H1 (cell line): ENCODE data around the gene PFKFB3. TPM values are rescaled to one million over a fixed set of nuclear protein-coding genes. Genes with fewer than 3 reads are reported as not detected.

ENCODE experiments used
- CTCF ChIA-PET: fragments of 300-600 bp; sonication (Branson Sonifier 250); formaldehyde crosslinking; loops from one replicate; lab custom pipeline; 2021; ENCODE audit not compliant: partially characterized antibody; lab: Charles Lee
- POLR2A ChIA-PET: fragments of 300-600 bp; sonication (Branson Sonifier 250); formaldehyde crosslinking; loops from one replicate; lab custom pipeline; 2021; ENCODE audit warnings: inconsistent platforms; ENCODE audit not compliant: partially characterized antibody; lab: Charles Lee
- DNase-seq, 2 experiments: peaks; one replicate each; pipeline versions ENCODE4 v3.0.0 to v3.0.0-alpha.2; 2010 to 2022; ENCODE audit warnings: low spot score in 2 of 2, low read depth in 1 of 2, mixed read lengths in 1 of 2
- FAIRE-seq: peaks from 2 replicates; lab custom pipeline; 2011; peaks lifted over from hg19 to GRCh38; lab: Jason Lieb, UNC
- H2AFZ ChIP-seq: 2 replicates; pipeline ENCODE4 v1.8.1; 2012; ENCODE audit warnings: low read length, inconsistent platforms
- H2AK5ac ChIP-seq: 2 replicates; pipeline ENCODE4 v1.6.1; 2013; ENCODE audit warnings: low read depth, low read length
- H2BK120ac ChIP-seq: replicated peaks from 2 replicates; pipeline ENCODE3; 2013; ENCODE audit warnings: low read depth, low read length, inconsistent platforms
- H2BK12ac ChIP-seq: 2 replicates; pipeline ENCODE4 v1.6.1; 2013; ENCODE audit warnings: low read depth, low read length
- H2BK15ac ChIP-seq: 2 replicates; pipeline ENCODE4 v1.6.1; 2013; ENCODE audit warnings: low read length
- H2BK20ac ChIP-seq: 2 replicates; pipeline ENCODE4 v1.6.1; 2013; ENCODE audit warnings: low read length
- H2BK5ac ChIP-seq: 2 replicates; pipeline ENCODE4 v1.6.1; 2013; ENCODE audit warnings: low read depth, low read length
- H3K14ac ChIP-seq: 2 replicates; pipeline ENCODE4 v1.6.1; 2013; ENCODE audit warnings: inconsistent platforms; ENCODE audit not compliant: insufficient read length
- H3K18ac ChIP-seq: 2 replicates; pipeline ENCODE4 v1.6.1; 2013; ENCODE audit warnings: low read length; ENCODE audit errors: extremely low read depth
- H3K23ac ChIP-seq: 2 replicates; pipeline ENCODE4 v1.6.1; 2013; ENCODE audit warnings: inconsistent platforms; ENCODE audit not compliant: insufficient read length
- H3K23me2 ChIP-seq: 2 replicates; pipeline ENCODE4 v1.6.1; 2013; ENCODE audit warnings: low read depth, low read length
- H3K27ac ChIP-seq: 2 replicates; pipeline ENCODE4 v1.6.1; 2011; ENCODE audit warnings: low read depth, low read length, inconsistent platforms
- H3K27me3 ChIP-seq, 4 experiments: replicated peaks in 1 of 4; 1 replicate in 1 of 4; 2 replicates in 3 of 4; pipeline versions ENCODE4 v1.6.1 to v1.8.1; 2011 to 2013; ENCODE audit warnings: low read length in 3 of 4, mild to moderate bottlenecking in 3 of 4, inconsistent platforms in 2 of 4, mixed read lengths in 2 of 4, moderate library complexity in 1 of 4; ENCODE audit not compliant: control insufficient read depth in 3 of 4, insufficient read depth in 3 of 4; ENCODE audit errors: extremely low read depth in 1 of 4
- H3K36me3 ChIP-seq, 4 experiments: 2 replicates each; pipeline versions ENCODE4 v1.6.1 to v1.8.1; 2011 to 2013; ENCODE audit warnings: mild to moderate bottlenecking in 4 of 4, low read length in 3 of 4, moderate library complexity in 2 of 4, control low read depth in 1 of 4, inconsistent platforms in 1 of 4; ENCODE audit not compliant: insufficient read depth in 4 of 4, control insufficient read depth in 2 of 4
- H3K4ac ChIP-seq: replicated peaks from 2 replicates; pipeline ENCODE3; 2013; ENCODE audit warnings: low read length, low read depth, mixed read lengths, inconsistent platforms; ENCODE audit not compliant: insufficient read length
- H3K4me1 ChIP-seq, 4 experiments: replicated peaks in 1 of 4; 1 replicate in 1 of 4; 2 replicates in 3 of 4; pipeline versions ENCODE4 v1.6.1 to v1.8.1; 2011 to 2013; ENCODE audit warnings: low read length in 3 of 4, inconsistent platforms in 2 of 4, mixed read lengths in 1 of 4; ENCODE audit not compliant: insufficient read depth in 4 of 4, control insufficient read depth in 3 of 4
- H3K4me2 ChIP-seq, 2 experiments: 2 replicates each; pipeline versions ENCODE4 v1.6.1 to v1.8.1; 2011 to 2013; ENCODE audit warnings: low read depth in 2 of 2, low read length in 2 of 2, control low read depth in 1 of 2, inconsistent platforms in 1 of 2, mild to moderate bottlenecking in 1 of 2; ENCODE audit not compliant: insufficient read depth in 1 of 2
- H3K4me3 ChIP-seq, 4 experiments: fragments of 200-600, 300-600 bp in 1 of 4; sonication (generic), shearing (Covaris generic), sonication (Bioruptor Twin) in 1 of 4; 2 replicates each; pipeline versions ENCODE4 v1.5.1 to v1.8.1; 2011 to 2016; ENCODE audit warnings: low read length in 4 of 4, low read depth in 3 of 4, control low read depth in 2 of 4, inconsistent platforms in 2 of 4, mild to moderate bottlenecking in 2 of 4, mixed read lengths in 1 of 4, moderate library complexity in 1 of 4; ENCODE audit not compliant: insufficient read depth in 2 of 4; ENCODE audit errors: extremely low read depth in 1 of 4
- H3K56ac ChIP-seq: replicated peaks from 2 replicates; pipeline ENCODE3; 2013; ENCODE audit warnings: low read depth, mild to moderate bottlenecking, mixed read lengths, low read length, inconsistent platforms; ENCODE audit not compliant: insufficient read length
- H3K79me1 ChIP-seq: 2 replicates; pipeline ENCODE4 v1.6.1; 2013; ENCODE audit warnings: low read depth, low read length, control low read depth
- H3K79me2 ChIP-seq, 2 experiments: 2 replicates each; pipeline versions ENCODE4 v1.6.1 to v1.8.1; 2012 to 2013; ENCODE audit warnings: low read length in 2 of 2, mild to moderate bottlenecking in 2 of 2, inconsistent platforms in 1 of 2; ENCODE audit not compliant: insufficient read depth in 2 of 2, control insufficient read depth in 1 of 2
- H3K9ac ChIP-seq, 4 experiments: replicated peaks in 1 of 4; 1 replicate in 1 of 4; 2 replicates in 3 of 4; pipeline versions ENCODE4 v1.6.1 to v1.8.1; 2011 to 2013; ENCODE audit warnings: low read depth in 3 of 4, low read length in 3 of 4, control low read depth in 2 of 4, mild to moderate bottlenecking in 2 of 4, moderate library complexity in 2 of 4, inconsistent platforms in 1 of 4; ENCODE audit errors: extremely low read depth in 1 of 4
- H3K9me3 ChIP-seq, 2 experiments: 2 replicates each; pipeline versions ENCODE4 v1.6.1 to v1.8.1; 2012 to 2013; ENCODE audit warnings: mild to moderate bottlenecking in 2 of 2, moderate library complexity in 2 of 2, control low read depth in 1 of 2, inconsistent platforms in 1 of 2, low read depth in 1 of 2, low read length in 1 of 2, mixed read lengths in 1 of 2; ENCODE audit not compliant: insufficient read depth in 2 of 2
- H4K20me1 ChIP-seq, 2 experiments: replicated peaks in 1 of 2; 2 replicates each; pipeline versions ENCODE3 to v1.8.1; 2011 to 2013; ENCODE audit warnings: inconsistent platforms in 2 of 2, low read length in 2 of 2, mild to moderate bottlenecking in 1 of 2; ENCODE audit not compliant: insufficient read depth in 2 of 2, control insufficient read depth in 1 of 2
- H4K5ac ChIP-seq: 2 replicates; pipeline ENCODE4 v1.6.1; 2013; ENCODE audit warnings: low read length, low read depth, mixed read lengths, inconsistent platforms; ENCODE audit not compliant: insufficient read length
- H4K8ac ChIP-seq: 2 replicates; pipeline ENCODE4 v1.8.0; 2013; ENCODE audit warnings: mild to moderate bottlenecking, moderate library complexity, low read length, inconsistent platforms; ENCODE audit not compliant: insufficient read depth; ENCODE audit errors: extremely low read depth
- H4K91ac ChIP-seq: replicated peaks from 2 replicates; pipeline ENCODE3; 2013; ENCODE audit warnings: low read length, mixed read lengths, inconsistent platforms; ENCODE audit not compliant: insufficient read length
- CBX8 ChIP-seq: fragments of 300-800, 300-1000 bp; sonication (generic); IDR thresholded peaks from 2 replicates; pipeline ENCODE4 v1.7.1; 2016; ENCODE audit warnings: low read depth, low read length, borderline replicate concordance
- CHD1 ChIP-seq: IDR thresholded peaks from 2 replicates; pipeline ENCODE4 v1.6.1; 2012; ENCODE audit warnings: low read depth, low read length, improper control_type of control experiment
- EGR1 ChIP-seq: IDR thresholded peaks from 2 replicates; pipeline ENCODE4 v1.6.1; 2011; ENCODE audit warnings: low read depth, low read length, borderline replicate concordance
- FOSL1 ChIP-seq: IDR thresholded peaks from 2 replicates; pipeline ENCODE4 v1.6.1; 2011; ENCODE audit warnings: mild to moderate bottlenecking, low read depth, low read length, moderate library complexity; ENCODE audit not compliant: insufficient read depth
- GTF2F1 ChIP-seq: IDR thresholded peaks from 2 replicates; pipeline ENCODE4 v1.6.1; 2012; ENCODE audit warnings: low read depth, low read length, improper control_type of control experiment, borderline replicate concordance
- POU5F1 ChIP-seq: IDR thresholded peaks from 2 replicates; pipeline ENCODE4 v1.6.1; 2011; ENCODE audit warnings: low read depth, mild to moderate bottlenecking, low read length, moderate library complexity
- SUZ12 ChIP-seq: fragments of 200-600 bp; sonication (generic); IDR thresholded peaks from 2 replicates; pipeline ENCODE4 v1.6.1; 2012; ENCODE audit warnings: mild to moderate bottlenecking, inconsistent platforms, low read length, moderate library complexity, mixed read lengths
- ZNF274 ChIP-seq: IDR thresholded peaks from 2 replicates; pipeline ENCODE4 v1.7.0; 2012; ENCODE audit warnings: low read length, borderline replicate concordance; ENCODE audit errors: extremely low read depth
- WGBS, 2 experiments: shearing (Covaris generic) in 1 of 2; methylation state at CpG; one replicate each; pipeline versions ENCODE4 v1.1.6 to v1.1.7; 2013 to 2015; ENCODE audit warnings: low lambda C conversion rate in 2 of 2, mixed read lengths in 2 of 2, inconsistent platforms in 1 of 2, low coverage in 1 of 2, missing lambda C conversion rate in 1 of 2; ENCODE audit not compliant: insufficient replicate concordance in 2 of 2, insufficient coverage in 1 of 2, insufficient read length in 1 of 2; ENCODE audit errors: extremely low coverage in 1 of 2, missing lambda C conversion rate in 1 of 2; 5-methylcytosine and 5-hydroxymethylcytosine counted together
- long read RNA-seq, 2 experiments: library from RNA in 1 of 2; library from capped mRNA in 1 of 2; stranded (forward); transcript quantifications; one replicate each; pipeline ENCODE4 v2.0.0, GENCODE V29; 2021; ENCODE audit warnings: inconsistent platforms in 1 of 2
- polyA minus RNA-seq, 3 experiments: library from RNA; depleted of rRNA, polyadenylated mRNA; stranded (reverse); fragments of >200 nt; gene quantifications; 1 replicate in 2 of 3; 2 replicates in 1 of 3; pipeline ENCODE4 v1.2.3, GENCODE V29; 2011
- polyA plus RNA-seq, 7 experiments: library from polyadenylated mRNA; depleted of rRNA in 3 of 7; stranded (reverse) in 5 of 7; unstranded in 2 of 7; fragments of >200 nt in 5 of 7; fragments of 200-250 nt in 2 of 7; gene quantifications; 1 replicate in 5 of 7; 2 replicates in 1 of 7; 4 replicates in 1 of 7; pipeline versions ENCODE4 v1.2.1 to v1.2.3, GENCODE V29; 2011 to 2013; ENCODE audit warnings: missing spikeins in 2 of 7, mixed read lengths in 2 of 7
- total RNA-seq: library from RNA; stranded (reverse); fragmentation: NEBNext Ultra II Directional; extraction: Animal tissue kit (Norgen Biotek cat#: 25700); gene quantifications from 2 replicates; pipeline ENCODE4 v1.2.1, GENCODE V29; 2021

PFKFB3 gene
- total RNA-seq (27.3 and 32.0 TPM in 2 replicates), polyA plus RNA-seq (2011; rRNA removed) (15.6 and 27.5 TPM in 2 replicates), polyA minus RNA-seq (2011; rRNA and poly(A)+ RNA removed) (28.8 and 34.1 TPM in 2 replicates)
- 16.8 TPM for polyA plus RNA-seq (2011; cell fraction: cytosol; rRNA removed)
- 47.6 TPM for polyA plus RNA-seq (2011; cell fraction: nucleus; rRNA removed)
- 18.4 to 25.7 TPM (median 22.3 TPM) in 4 replicates for polyA plus RNA-seq (2012, experiment 1 of 2)
- polyA plus RNA-seq (2012, experiment 2 of 2): 11.8 TPM
- 11.7 TPM for polyA plus RNA-seq (2013, experiment 1 of 2)
- polyA plus RNA-seq (2013, experiment 2 of 2): 11.3 TPM
- polyA minus RNA-seq (2011; cell fraction: cytosol; rRNA and poly(A)+ RNA removed): 15.3 TPM
- polyA minus RNA-seq (2011; cell fraction: nucleus; rRNA and poly(A)+ RNA removed): 55.3 TPM
- long read RNA-seq, experiment 1, partial matches to known transcripts: 3 of 14 reads
- long read RNA-seq, experiment 1, other reads (novel, unspliced or antisense): 11 of 14 reads
- long read RNA-seq, experiment 2, partial matches to known transcripts: 0 of 5 reads
- long read RNA-seq, experiment 2, other reads (novel, unspliced or antisense): 5 of 5 reads

GRCh38 chr10:6202684-6203330, at the start of gene PFKFB3:
PFKFB3 (plus strand) TSS chr10:6202932; CDS start chr10:6203261, 329 bp downstream.
- H4K20me1 ChIP-seq: peaks cover 12 to 25% of the 10 kb centered on the region in 2 experiments
- H3K4me2 ChIP-seq: peak within 1 kb of the TSS; percentile 81 to 100
- POLR2A ChIA-PET: interaction anchor here (0.6 to 3.9 kb wide), 56 partner anchors 9 to 384 kb away, joined by 3 to 66 read pairs (median 6); partner anchors contain the start of genes IL15RA and RBM17
- peak; percentile 95 for TF ChIP-seq GTF2F1
- TF ChIP-seq ZNF274: no peak
- TF ChIP-seq EGR1: no peak; the same call in 1 of the 2 replicates
- no peak for TF ChIP-seq CBX8
- no peak for TF ChIP-seq SUZ12
- TF ChIP-seq CHD1: no peak
- no peak for TF ChIP-seq POU5F1
- TF ChIP-seq FOSL1: no peak

More at GRCh38 chr10:6202684-6203330, at the start of gene PFKFB3:
- no peak within 1 kb of the TSS for H2BK20ac ChIP-seq
- peak within 1 kb of the TSS; percentile 91 for H3K27ac ChIP-seq
- peak within 1 kb of the TSS; percentile 98 for H4K8ac ChIP-seq
- peak within 1 kb of the TSS; percentile 82 for H3K56ac ChIP-seq
- peak within 1 kb of the TSS; percentile 83; the same call in 1 of the 2 replicates for H2BK5ac ChIP-seq
- CTCF ChIA-PET: interaction anchor here (0.6 to 5.2 kb wide), 44 partner anchors 9 to 651 kb away, joined by 3 to 56 read pairs (median 4); no protein-coding TSS in a partner anchor
- H3K4ac ChIP-seq: no peak within 1 kb of the TSS
- peak within 1 kb of the TSS; percentile 64 for H2BK120ac ChIP-seq
- peak within 1 kb of the TSS; percentile 63 to 92 (median 80) for H3K4me3 ChIP-seq
- H3K14ac ChIP-seq: no peak within 1 kb of the TSS
- peak within 1 kb of the TSS; percentile 95; the same call in 1 of the 2 replicates for H2BK15ac ChIP-seq
- H3K18ac ChIP-seq: peak within 1 kb of the TSS; percentile 97
- peaks cover 2% of the 10 kb centered on the region; the same call in 1 of the 2 replicates for H3K79me1 ChIP-seq
- H3K4me1 ChIP-seq: peaks cover 3 to 10% (median 7%) of the 10 kb centered on the region in 4 experiments
- peak within 1 kb of the TSS; percentile 96 for H4K5ac ChIP-seq
- no peaks in the 10 kb centered on the region for H3K36me3 ChIP-seq
- peak within 1 kb of the TSS; percentile 97 for H4K91ac ChIP-seq
- H3K23me2 ChIP-seq: peaks cover 22% of the 10 kb centered on the region
- FAIRE-seq (no peak), DNase-seq (peak; percentile 82 to 99)
- H2AFZ ChIP-seq: no peak within 1 kb of the TSS; the same call in 1 of the 2 replicates
- H3K23ac ChIP-seq: no peak within 1 kb of the TSS
- H3K27me3 ChIP-seq: peaks cover 19 to 37% (median 33%) of the 10 kb centered on the region in 4 experiments; a peak in 6 of 7 replicates
- H3K9me3 ChIP-seq: no peaks in the 10 kb centered on the region
- WGBS, 2 experiments: 2% methylated on average over 52 of the region's 75 CpGs; no CpG with 5 or more reads in 1 of the 2 experiments
- peak within 1 kb of the TSS; percentile 54 to 90 (median 86) for H3K9ac ChIP-seq
- peaks cover 0 to 23% of the 10 kb centered on the region in 2 experiments; a peak in 3 of 4 replicates for H3K79me2 ChIP-seq
- no peak within 1 kb of the TSS for H2AK5ac ChIP-seq
- peak within 1 kb of the TSS; percentile 75; the same call in 1 of the 2 replicates for H2BK12ac ChIP-seq
